ENCODE measurements around the gene GRIN2A.

The GRIN2A gene

DNA sequence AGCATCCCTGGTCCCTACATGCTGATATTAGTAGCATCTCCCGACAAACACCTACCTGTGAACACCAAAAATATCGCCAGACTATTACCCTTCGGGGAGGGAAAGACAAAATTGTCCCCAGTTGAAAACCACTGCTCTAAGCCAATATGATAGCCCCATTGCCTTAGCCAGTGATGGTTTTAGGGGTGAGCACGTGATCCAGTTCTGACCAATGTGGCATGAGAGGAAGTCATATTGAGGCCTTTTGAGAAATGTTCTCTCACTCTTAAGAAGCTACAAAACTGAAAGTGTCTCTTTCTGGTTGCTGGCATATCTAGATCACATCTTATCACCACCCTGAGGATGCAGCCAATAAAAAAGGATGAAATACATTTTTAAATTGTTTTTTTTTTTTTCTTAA, 136.3 kb downstream of the GRIN2A start:
- no peak overlapping the region for H3K27ac Mint-ChIP-seq
- TF ChIP-seq, protein P1, sequence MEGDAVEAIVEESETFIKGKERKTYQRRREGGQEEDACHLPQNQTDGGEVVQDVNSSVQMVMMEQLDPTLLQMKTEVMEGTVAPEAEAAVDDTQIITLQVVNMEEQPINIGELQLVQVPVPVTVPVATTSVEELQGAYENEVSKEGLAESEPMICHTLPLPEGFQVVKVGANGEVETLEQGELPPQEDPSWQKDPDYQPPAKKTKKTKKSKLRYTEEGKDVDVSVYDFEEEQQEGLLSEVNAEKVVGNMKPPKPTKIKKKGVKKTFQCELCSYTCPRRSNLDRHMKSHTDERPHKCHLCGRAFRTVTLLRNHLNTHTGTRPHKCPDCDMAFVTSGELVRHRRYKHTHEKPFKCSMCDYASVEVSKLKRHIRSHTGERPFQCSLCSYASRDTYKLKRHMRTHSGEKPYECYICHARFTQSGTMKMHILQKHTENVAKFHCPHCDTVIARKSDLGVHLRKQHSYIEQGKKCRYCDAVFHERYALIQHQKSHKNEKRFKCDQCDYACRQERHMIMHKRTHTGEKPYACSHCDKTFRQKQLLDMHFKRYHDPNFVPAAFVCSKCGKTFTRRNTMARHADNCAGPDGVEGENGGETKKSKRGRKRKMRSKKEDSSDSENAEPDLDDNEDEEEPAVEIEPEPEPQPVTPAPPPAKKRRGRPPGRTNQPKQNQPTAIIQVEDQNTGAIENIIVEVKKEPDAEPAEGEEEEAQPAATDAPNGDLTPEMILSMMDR (IDR thresholded peaks at IDR 0.05; ENCODE audit: unreplicated experiment in 3 of 3): no peak
- H3K4me1 Mint-ChIP-seq: no peaks in the 10 kb centered on the region
- no peaks in the 10 kb centered on the region for H3K9me3 Mint-ChIP-seq
- H3K27me3 Mint-ChIP-seq (ENCODE audit: low read depth): peaks cover 11% of the 10 kb centered on the region
- no peak overlapping the region for H3K4me3 Mint-ChIP-seq
- H3K36me3 Mint-ChIP-seq (ENCODE audit: low read depth): no peaks in the 10 kb centered on the region

DNA sequence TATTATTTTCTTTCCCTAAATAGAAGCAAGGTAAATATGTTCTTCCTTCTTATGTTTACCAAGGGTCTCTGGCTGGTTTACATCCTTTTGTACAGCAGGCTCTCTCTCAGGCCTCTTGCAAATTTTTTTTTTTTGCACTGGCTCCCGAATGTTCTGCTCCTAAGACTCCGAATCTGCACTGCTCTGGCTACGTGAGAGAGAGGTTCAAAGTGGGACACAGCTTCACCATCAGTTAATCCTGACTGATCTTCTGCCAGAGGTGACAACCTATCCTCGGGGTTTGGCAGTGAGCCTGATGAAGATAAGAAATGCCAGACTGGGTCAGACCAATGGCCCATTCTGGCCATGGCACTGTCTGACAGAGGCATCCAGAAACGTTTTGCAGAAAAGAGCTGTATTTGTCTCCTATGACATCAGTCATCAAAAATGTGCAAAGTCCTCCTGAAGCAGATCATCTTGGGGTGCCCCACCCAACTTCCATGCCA, 136.9 kb downstream of the GRIN2A start:
- no peak overlapping the region for H3K27ac Mint-ChIP-seq
- no peaks in the 10 kb centered on the region for H3K9me3 Mint-ChIP-seq
- TF ChIP-seq, protein P1 (IDR thresholded peaks at IDR 0.05; ENCODE audit: unreplicated experiment in 3 of 3): no peak
- no peak overlapping the region for H3K4me3 Mint-ChIP-seq
- H3K27me3 Mint-ChIP-seq (ENCODE audit: low read depth): peaks cover 11% of the 10 kb centered on the region
- H3K36me3 Mint-ChIP-seq (ENCODE audit: low read depth): no peaks in the 10 kb centered on the region
- no peaks in the 10 kb centered on the region for H3K4me1 Mint-ChIP-seq

DNA sequence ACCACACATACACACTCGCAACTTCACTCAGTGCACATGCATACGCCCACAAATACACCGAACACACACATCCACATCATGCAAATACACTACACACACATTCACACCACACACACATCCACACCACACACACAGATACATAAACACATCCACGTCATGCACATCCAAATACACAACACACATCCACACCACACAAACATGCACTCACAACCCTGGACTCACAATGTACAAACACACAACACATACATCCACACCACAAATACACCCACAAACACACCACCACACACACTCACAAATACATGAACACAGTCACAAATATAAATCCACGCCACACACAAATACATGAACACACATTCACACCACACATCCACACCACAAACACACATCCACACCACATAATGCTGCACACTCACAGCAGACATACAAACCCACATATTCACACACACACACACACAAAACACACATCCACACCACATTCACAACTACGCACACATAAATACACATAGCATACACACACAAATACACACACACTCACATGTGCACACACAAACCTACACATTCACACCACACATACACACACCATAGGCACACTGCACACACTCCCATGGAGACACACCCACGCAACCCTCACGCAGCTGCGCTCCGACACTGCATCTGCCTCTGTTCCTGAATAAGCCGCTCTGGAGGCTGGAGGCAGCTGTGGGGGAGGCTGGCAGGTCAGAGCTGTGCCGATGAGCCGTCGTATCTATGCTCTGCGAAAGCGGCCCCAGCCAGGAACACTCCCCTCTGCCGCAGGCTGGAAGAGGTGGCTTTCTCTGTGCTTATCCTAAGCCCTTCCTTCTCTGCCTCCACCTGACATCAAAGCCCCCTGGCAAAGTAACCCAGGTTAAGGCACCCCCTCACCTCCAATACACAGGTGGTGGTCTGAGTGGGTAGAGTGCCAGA, 141.8 kb downstream of the GRIN2A start:
- no peaks in the 10 kb centered on the region for H3K36me3 Mint-ChIP-seq (ENCODE audit: low read depth)
- peaks cover 4% of the 10 kb centered on the region for H3K4me1 Mint-ChIP-seq
- H3K9me3 Mint-ChIP-seq: peaks cover 2% of the 10 kb centered on the region
- H3K4me3 Mint-ChIP-seq: no peak overlapping the region
- TF ChIP-seq, protein P1 (IDR thresholded peaks at IDR 0.05; ENCODE audit: unreplicated experiment in 3 of 3): no peak
- H3K27ac Mint-ChIP-seq: no peak overlapping the region
- peaks cover 10% of the 10 kb centered on the region for H3K27me3 Mint-ChIP-seq (ENCODE audit: low read depth)

DNA sequence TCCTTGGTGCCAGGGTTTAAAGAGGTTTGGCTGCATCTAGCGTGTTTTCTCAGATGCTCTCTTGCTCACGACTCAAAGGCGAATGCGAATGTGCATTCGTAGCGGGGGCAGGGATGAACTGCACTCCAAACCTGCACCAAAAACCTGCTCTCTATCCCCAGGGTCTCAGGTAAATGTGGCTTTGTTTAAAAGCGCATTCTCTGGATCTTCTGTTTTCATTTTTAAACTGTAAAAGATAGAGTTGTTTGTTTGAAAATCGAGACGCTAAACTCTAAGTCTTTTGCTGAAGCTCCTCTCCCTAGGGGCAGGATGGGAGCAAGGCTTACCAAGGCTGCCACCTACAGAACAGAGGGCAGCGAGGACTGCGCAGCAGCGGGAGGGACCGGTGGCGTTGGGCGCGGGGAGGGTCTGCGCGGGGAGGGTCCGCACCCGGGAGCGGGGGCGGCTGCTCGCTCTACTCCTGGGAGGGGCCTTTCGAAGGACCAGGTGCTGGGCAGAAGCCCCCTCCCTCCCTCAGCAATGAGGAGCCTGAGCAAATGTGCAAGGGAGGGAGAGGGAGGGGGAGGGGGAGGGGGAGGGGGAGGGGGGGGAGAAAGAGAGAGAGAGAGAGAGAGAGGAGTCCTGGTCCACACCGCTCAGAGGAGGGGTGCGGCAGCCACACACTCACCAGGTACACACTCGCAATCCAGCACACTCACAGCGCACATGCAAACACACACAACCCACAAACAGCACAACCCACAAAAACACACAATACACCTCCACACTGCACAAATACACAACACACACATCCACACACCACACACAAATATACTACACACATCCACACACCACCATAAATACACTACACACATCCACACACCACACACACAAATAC, 142.8 kb downstream of the GRIN2A start:
- TF ChIP-seq, protein P1 (IDR thresholded peaks at IDR 0.05; ENCODE audit: unreplicated experiment in 3 of 3): peak; percentile 13 to 25 (median 16)
- no peaks in the 10 kb centered on the region for H3K36me3 Mint-ChIP-seq (ENCODE audit: low read depth)
- H3K9me3 Mint-ChIP-seq: peaks cover 2% of the 10 kb centered on the region
- peaks cover 15% of the 10 kb centered on the region for H3K27me3 Mint-ChIP-seq (ENCODE audit: low read depth)
- H3K4me3 Mint-ChIP-seq: peak overlapping the region; percentile 49 to 66 (median 49)
- H3K27ac Mint-ChIP-seq: peak overlapping the region in 2 of 3 experiments; percentile 25 to 53
- H3K4me1 Mint-ChIP-seq: peaks cover 4% of the 10 kb centered on the region

DNA sequence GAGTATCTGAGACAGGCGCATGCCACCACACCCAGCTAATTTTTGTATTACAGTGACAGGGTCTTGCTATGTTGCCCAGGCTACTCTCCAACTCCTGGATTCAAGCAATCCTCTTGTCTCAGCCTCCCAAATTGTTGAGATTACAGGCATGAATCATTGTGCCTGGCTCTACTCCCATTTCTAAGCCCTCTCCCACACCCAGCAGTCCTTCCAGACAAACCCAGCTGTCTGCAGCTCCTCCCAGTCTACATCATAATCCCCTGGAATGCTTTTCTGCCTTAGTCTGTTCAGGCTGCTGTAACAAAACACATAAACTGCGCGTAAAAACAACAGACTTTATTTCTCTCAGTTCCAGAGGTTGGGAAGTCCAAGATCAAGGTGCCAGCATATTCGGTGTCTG, 144.5 kb downstream of the GRIN2A start:
- H3K9me3 Mint-ChIP-seq: peaks cover 2% of the 10 kb centered on the region
- peaks cover 15% of the 10 kb centered on the region for H3K27me3 Mint-ChIP-seq (ENCODE audit: low read depth)

More for the DNA sequence above, 144.5 kb downstream of the GRIN2A start:
- H3K36me3 Mint-ChIP-seq (ENCODE audit: low read depth): no peaks in the 10 kb centered on the region
- H3K27ac Mint-ChIP-seq: no peak overlapping the region
- peaks cover 4% of the 10 kb centered on the region for H3K4me1 Mint-ChIP-seq
- H3K4me3 Mint-ChIP-seq: no peak overlapping the region
- TF ChIP-seq, protein P1 (IDR thresholded peaks at IDR 0.05; ENCODE audit: unreplicated experiment in 3 of 3): no peak

Data from nephron (organoid).